Measurements from ENCODE around the gene DPP10. TPM values are rescaled to one million over a fixed set of nuclear protein-coding genes. Genes with fewer than 3 reads are reported as not detected.

DPP10 gene
- total and polyA plus RNA-seq, 2 of the 13 experiments (the other 11 are each of a cell fraction or from before 2014, with no cell fraction given), result 0.95 to 1.7 TPM

DNA sequence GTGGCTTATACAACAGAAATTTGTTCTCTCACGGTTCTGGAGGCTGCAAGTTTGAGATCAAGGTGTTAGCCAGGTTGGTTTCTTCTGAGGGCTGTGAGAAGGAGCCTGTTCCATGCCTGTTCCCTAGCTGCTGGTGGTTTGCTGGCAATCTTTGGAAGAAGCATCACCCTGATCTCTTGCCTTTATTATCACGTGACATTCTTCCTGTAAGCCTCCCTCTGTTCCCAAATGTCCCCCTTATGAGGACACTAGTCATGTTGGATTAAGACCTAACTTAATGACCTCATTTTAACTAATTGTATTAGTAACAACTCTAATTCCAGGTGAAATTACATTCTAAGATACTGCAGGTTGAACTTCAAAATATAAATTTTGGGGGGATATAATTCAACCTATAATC, 135.2 kb downstream of the DPP10 start:
- no peak for ATAC-seq
- DNase-seq (ENCODE audit: low spot score), result no peak
- TF ChIP-seq KDM1A (CRISPR knock-in tag; IDR thresholded peaks at IDR 0.05) (no peak), ATF7 (IDR thresholded peaks at IDR 0.05) (peak; percentile 25; the same call in 1 of the 2 replicates), ATF7 (CRISPR knock-in tag; IDR thresholded peaks at IDR 0.05) (no peak), SKI (IDR thresholded peaks at IDR 0.05; ENCODE audit: partially characterized antibody) (no peak), ZNF720 (CRISPR knock-in tag; IDR thresholded peaks at IDR 0.05) (no peak), RAD51 (IDR thresholded peaks at IDR 0.05; ENCODE audit: borderline replicate concordance) (peak; percentile 86)
- TF ChIP-seq, protein P1, sequence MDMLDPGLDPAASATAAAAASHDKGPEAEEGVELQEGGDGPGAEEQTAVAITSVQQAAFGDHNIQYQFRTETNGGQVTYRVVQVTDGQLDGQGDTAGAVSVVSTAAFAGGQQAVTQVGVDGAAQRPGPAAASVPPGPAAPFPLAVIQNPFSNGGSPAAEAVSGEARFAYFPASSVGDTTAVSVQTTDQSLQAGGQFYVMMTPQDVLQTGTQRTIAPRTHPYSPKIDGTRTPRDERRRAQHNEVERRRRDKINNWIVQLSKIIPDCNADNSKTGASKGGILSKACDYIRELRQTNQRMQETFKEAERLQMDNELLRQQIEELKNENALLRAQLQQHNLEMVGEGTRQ (IDR thresholded peaks at IDR 0.05; ENCODE audit: low read depth, low read length), result 0 out of 2 replicates have a peak, but pooled peaks have one; percentile 31
- TF ChIP-seq, protein P1 (CRISPR knock-in tag; IDR thresholded peaks at IDR 0.05; ENCODE audit: borderline replicate concordance), result no peak
- Histone ChIP-seq H3K4me3 (replicated peaks in 1 of 3; ENCODE audit: insufficient read depth in 1 of 3, low read depth in 2 of 3, low read length in 3 of 3) (no peak overlapping the region), H3K27me3 (ENCODE audit: control insufficient read depth in 1 of 2, insufficient read depth in 2 of 2, low read length in 2 of 2) (no peaks in the 10 kb centered on the region), H3K4me1 (ENCODE audit: insufficient read depth, low read length) (no peaks in the 10 kb centered on the region), H3K4me2 (ENCODE audit: low read depth, low read length) (no peak overlapping the region), H3K27ac (ENCODE audit: extremely low read length, insufficient read depth, low read length) (no peak overlapping the region), H4K20me1 (ENCODE audit: insufficient read depth, low read length) (no peaks in the 10 kb centered on the region), H3K79me2 (ENCODE audit: insufficient read depth, low read length) (no peaks in the 10 kb centered on the region), H3K36me3 (replicated peaks in 1 of 2; ENCODE audit: control insufficient read depth in 1 of 2, insufficient read depth in 2 of 2, low read length in 2 of 2) (no peaks in the 10 kb centered on the region), H3K9ac (ENCODE audit: insufficient read depth, low read depth, low read length) (no peak overlapping the region), H3K9me3 (ENCODE audit: low read length) (no peaks in the 10 kb centered on the region), H2AFZ (ENCODE audit: low read length) (no peak overlapping the region)
- intact Hi-C loops (cut with micrococcal nuclease; ENCODE audit: unreplicated experiment) (no loop called here), in situ Hi-C loops (cut with HindIII; ENCODE audit: extremely low pct_ligation_motif_present, low pct_unique_long_range_greater_than_20kb) (no loop called here)
- no TSS peak for BruUV-seq (replicated peaks)
- no peak for FAIRE-seq
- WGBS (ENCODE audit: low lambda C conversion rate), result 2% methylated on average over 2 of the region's 2 CpGs
- ChIA-PET CTCF (ENCODE audit: low intra/inter-chr PET ratio, low total read pairs) (no interaction called here), POLR2A (no interaction called here)

DNA sequence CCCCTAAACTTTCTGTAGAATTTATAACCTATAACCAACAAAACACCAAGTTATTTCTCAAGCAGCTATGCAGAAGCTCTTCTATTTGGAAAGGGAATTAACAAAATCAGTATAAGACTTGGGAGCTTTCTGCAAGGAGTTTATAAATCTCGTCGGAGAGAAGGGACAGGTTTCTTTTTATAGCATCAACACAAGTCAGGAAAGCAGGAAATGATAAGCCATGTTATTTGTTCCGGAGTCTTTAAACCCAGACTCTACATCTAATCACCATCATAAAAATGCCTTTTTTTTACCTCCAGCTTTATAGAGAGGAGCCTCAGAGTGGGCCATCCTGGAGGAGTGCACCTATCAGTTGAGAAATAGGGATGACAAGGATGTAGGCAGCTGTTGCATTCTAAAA, 137.1 kb downstream of the DPP10 start:
- H3K79me2 ChIP-seq (ENCODE audit: insufficient read depth, low read length), result no peaks in the 10 kb centered on the region
- intact Hi-C loops (cut with micrococcal nuclease; ENCODE audit: unreplicated experiment) (no loop called here), in situ Hi-C loops (cut with HindIII; ENCODE audit: extremely low pct_ligation_motif_present, low pct_unique_long_range_greater_than_20kb) (no loop called here)
- no peak overlapping the region for H3K9ac ChIP-seq (ENCODE audit: insufficient read depth, low read depth, low read length)
- CTCF ChIA-PET (ENCODE audit: low intra/inter-chr PET ratio, low total read pairs), result no interaction called here
- H3K36me3 ChIP-seq (replicated peaks in 1 of 2; ENCODE audit: control insufficient read depth in 1 of 2, insufficient read depth in 2 of 2, low read length in 2 of 2), result no peaks in the 10 kb centered on the region
- FAIRE-seq (no peak), ATAC-seq (no peak), DNase-seq (ENCODE audit: low spot score) (no peak)
- H3K27me3 ChIP-seq (ENCODE audit: control insufficient read depth in 1 of 2, insufficient read depth in 2 of 2, low read length in 2 of 2), result no peaks in the 10 kb centered on the region
- H2AFZ ChIP-seq (ENCODE audit: low read length), result no peak overlapping the region
- 34% methylated on average over 3 of the region's 3 CpGs for WGBS (ENCODE audit: low lambda C conversion rate)
- no peaks in the 10 kb centered on the region for H3K9me3 ChIP-seq (ENCODE audit: low read length)
- no peaks in the 10 kb centered on the region for H3K4me1 ChIP-seq (ENCODE audit: insufficient read depth, low read length)
- H4K20me1 ChIP-seq (ENCODE audit: insufficient read depth, low read length), result no peaks in the 10 kb centered on the region
- no peak overlapping the region for H3K4me2 ChIP-seq (ENCODE audit: low read depth, low read length)
- H3K27ac ChIP-seq (ENCODE audit: extremely low read length, insufficient read depth, low read length), result no peak overlapping the region
- no peak overlapping the region for H3K4me3 ChIP-seq (replicated peaks in 1 of 3; ENCODE audit: insufficient read depth in 1 of 3, low read depth in 2 of 3, low read length in 3 of 3)
- BruUV-seq (replicated peaks), result no TSS peak
- POLR2A ChIA-PET, result no interaction called here
- no peak for TF ChIP-seq PHF8 (CRISPR knock-in tag; IDR thresholded peaks at IDR 0.05)
- TF ChIP-seq, protein P2, sequence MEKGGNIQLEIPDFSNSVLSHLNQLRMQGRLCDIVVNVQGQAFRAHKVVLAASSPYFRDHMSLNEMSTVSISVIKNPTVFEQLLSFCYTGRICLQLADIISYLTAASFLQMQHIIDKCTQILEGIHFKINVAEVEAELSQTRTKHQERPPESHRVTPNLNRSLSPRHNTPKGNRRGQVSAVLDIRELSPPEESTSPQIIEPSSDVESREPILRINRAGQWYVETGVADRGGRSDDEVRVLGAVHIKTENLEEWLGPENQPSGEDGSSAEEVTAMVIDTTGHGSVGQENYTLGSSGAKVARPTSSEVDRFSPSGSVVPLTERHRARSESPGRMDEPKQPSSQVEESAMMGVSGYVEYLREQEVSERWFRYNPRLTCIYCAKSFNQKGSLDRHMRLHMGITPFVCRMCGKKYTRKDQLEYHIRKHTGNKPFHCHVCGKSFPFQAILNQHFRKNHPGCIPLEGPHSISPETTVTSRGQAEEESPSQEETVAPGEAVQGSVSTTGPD (CRISPR knock-in tag; IDR thresholded peaks at IDR 0.05), result no peak
- TF ChIP-seq, protein P3, sequence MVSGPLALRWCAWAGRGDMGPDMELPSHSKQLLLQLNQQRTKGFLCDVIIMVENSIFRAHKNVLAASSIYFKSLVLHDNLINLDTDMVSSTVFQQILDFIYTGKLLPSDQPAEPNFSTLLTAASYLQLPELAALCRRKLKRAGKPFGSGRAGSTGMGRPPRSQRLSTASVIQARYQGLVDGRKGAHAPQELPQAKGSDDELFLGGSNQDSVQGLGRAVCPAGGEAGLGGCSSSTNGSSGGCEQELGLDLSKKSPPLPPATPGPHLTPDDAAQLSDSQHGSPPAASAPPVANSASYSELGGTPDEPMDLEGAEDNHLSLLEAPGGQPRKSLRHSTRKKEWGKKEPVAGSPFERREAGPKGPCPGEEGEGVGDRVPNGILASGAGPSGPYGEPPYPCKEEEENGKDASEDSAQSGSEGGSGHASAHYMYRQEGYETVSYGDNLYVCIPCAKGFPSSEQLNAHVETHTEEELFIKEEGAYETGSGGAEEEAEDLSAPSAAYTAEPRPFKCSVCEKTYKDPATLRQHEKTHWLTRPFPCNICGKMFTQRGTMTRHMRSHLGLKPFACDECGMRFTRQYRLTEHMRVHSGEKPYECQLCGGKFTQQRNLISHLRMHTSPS (CRISPR knock-in tag; IDR thresholded peaks at IDR 0.05; ENCODE audit: low read depth), result no peak
- TF ChIP-seq ZFAT (CRISPR knock-in tag; conservative IDR thresholded peaks at IDR 0.05), result no peak
- TF ChIP-seq, protein P4, sequence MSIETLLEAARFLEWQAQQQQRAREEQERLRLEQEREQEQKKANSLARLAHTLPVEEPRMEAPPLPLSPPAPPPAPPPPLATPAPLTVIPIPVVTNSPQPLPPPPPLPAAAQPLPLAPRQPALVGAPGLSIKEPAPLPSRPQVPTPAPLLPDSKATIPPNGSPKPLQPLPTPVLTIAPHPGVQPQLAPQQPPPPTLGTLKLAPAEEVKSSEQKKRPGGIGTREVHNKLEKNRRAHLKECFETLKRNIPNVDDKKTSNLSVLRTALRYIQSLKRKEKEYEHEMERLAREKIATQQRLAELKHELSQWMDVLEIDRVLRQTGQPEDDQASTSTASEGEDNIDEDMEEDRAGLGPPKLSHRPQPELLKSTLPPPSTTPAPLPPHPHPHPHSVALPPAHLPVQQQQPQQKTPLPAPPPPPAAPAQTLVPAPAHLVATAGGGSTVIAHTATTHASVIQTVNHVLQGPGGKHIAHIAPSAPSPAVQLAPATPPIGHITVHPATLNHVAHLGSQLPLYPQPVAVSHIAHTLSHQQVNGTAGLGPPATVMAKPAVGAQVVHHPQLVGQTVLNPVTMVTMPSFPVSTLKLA (IDR thresholded peaks at IDR 0.05), result no peak
- TF ChIP-seq ZNF34 (CRISPR knock-in tag; IDR thresholded peaks at IDR 0.05; ENCODE audit: borderline replicate concordance), result no peak

Data from HepG2 (cell line).